LNCaP clone FGC (cell line): ENCODE data around the gene CCL17.
"Not testable (repeated sequence)": the region's sequence is repeated elsewhere in the genome, so short reads cannot be mapped to it uniquely, and the experiment has no call there.

ENCODE experiments used
- DNase-seq: peaks from one replicate; pipeline ENCODE4 v3.0.0-alpha.2; 2011; ENCODE audit warnings: low read depth
- H3K4me3 ChIP-seq: 2 replicates; pipeline ENCODE4 v1.5.1; 2011; ENCODE audit warnings: mild to moderate bottlenecking, low read depth, low read length, control low read depth
- CTCF ChIP-seq: IDR thresholded peaks from 2 replicates; pipeline ENCODE4 v1.5.1; 2012; ENCODE audit warnings: mild to moderate bottlenecking; ENCODE audit not compliant: control insufficient read depth, insufficient read depth; ENCODE audit errors: extremely low read depth

The CCL17 gene

GRCh38 chr16:57432505-57432904 lies 27.9 kb downstream of the CCL17 start:
- no peak overlapping the region for H3K4me3 ChIP-seq
- no peak for TF ChIP-seq CTCF
- DNase-seq: no peak

DNA sequence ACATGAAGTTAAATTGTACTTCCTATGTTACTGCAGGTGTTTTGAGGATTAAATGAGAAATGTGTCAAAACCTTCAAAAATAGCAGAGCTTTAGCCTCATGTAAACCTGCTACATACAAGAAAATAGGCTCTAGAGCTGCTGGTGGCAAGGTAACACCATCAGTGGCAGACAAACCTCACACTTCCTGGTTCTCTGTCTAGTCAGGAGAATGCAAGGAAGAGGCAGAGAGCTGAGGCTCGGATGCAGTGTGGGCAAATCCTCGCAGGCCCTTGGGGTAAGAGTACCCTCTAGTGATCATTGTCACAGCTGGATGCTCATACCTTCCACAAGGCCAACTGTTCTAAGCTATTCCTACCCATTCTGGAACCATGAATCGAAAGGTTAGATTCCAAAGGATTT lies 28.4 kb downstream of the CCL17 start:
- no peak overlapping the region for H3K4me3 ChIP-seq
- DNase-seq: no peak
- TF ChIP-seq CTCF: no peak

GRCh38 chr16:57434003-57434402 lies 29.4 kb downstream of the CCL17 start:
- no peak for TF ChIP-seq CTCF
- no peak for DNase-seq
- H3K4me3 ChIP-seq: no peak overlapping the region

GRCh38 chr16:57435838-57436237 lies 31.3 kb downstream of the CCL17 start:
- TF ChIP-seq CTCF: no peak
- no peak overlapping the region for H3K4me3 ChIP-seq
- DNase-seq: no peak

DNA sequence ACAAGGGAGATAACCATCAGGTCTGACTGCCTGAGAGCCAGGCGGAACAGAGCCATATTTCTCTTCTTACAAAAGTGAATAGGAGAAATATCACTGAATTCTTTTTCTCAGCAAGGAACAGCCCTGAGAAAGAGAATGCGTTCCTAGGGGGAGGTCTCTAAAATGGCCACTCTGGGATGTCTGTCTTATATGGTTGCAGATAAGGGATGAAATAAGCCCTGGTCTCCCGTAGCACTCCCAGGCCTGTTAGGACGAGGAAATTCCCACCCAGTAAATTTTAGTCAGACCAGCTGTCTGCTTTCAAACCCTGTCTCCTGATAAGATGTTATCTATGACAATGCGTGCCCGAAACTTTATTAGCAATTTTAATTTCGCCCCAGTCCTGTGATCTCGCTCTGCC lies 35.4 kb downstream of the CCL17 start:
- not testable (repeated sequence) for DNase-seq, H3K4me3 ChIP-seq

DNA sequence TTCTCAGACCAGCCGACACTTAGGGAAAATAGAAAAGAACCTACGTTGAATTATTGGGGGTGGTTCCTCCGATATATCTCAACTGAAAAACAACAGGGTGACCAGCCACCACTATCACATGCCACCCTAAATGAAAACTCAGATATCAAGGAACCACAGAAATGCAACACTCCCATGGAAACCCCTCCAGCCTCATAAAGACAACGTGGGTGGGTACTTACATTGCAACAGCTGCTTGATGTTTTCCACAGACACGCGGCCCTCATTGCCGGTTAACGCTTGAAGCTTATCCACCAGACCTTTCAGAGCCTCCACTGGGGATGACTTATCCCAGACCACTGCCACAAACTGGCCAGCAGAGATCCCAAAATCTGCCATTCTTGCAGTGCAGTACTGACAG lies 36.0 kb downstream of the CCL17 start:
- DNase-seq, H3K4me3 ChIP-seq: not testable (repeated sequence)

DNA sequence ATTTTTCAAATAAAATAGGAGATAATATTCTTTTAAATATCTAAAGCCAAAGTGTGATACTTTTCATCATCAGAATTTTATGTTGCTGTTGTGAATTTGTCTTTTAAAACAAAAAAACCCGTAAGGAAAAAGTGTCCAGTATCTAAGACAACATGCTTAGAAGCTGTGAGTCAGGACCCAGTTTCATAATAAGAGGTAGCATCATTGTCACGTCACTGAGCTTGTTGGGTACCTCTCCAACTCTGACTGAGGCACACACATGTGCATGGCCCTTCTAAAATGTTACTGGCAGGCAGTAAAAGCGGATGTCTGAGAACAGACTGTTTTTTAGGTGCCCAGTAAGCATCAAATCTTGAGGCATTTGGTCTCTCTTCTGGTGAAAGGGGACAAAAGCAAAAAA lies 40.1 kb downstream of the CCL17 start:
- no peak for DNase-seq
- H3K4me3 ChIP-seq: no peak overlapping the region
- no peak for TF ChIP-seq CTCF

GRCh38 chr16:57445510-57445909 lies 40.9 kb downstream of the CCL17 start:
- no peak overlapping the region for H3K4me3 ChIP-seq
- TF ChIP-seq CTCF: no peak
- DNase-seq: no peak
